Mesendoderm (in vitro differentiated cells): ENCODE data around the gene KLRC2.
"Not testable (repeated sequence)": the region's sequence is repeated elsewhere in the genome, so short reads cannot be mapped to it uniquely, and the experiment has no call there.

ENCODE experiments used
- DNase-seq: peaks from one replicate; pipeline ENCODE4 v3.0.0; 2013
- H2AK5ac ChIP-seq: 2 replicates; pipeline ENCODE4 v1.6.1; 2013; ENCODE audit warnings: low read length, inconsistent platforms
- H2BK120ac ChIP-seq: 2 replicates; pipeline ENCODE4 v1.6.1; 2013; ENCODE audit warnings: low read depth, mild to moderate bottlenecking, low read length, moderate library complexity, mixed read lengths
- H2BK15ac ChIP-seq: replicated peaks from 2 replicates; pipeline ENCODE4 v1.6.1; 2013; ENCODE audit warnings: low read depth, mild to moderate bottlenecking, moderate library complexity
- H2BK5ac ChIP-seq: 2 replicates; pipeline ENCODE4 v1.6.1; 2013; ENCODE audit warnings: low read length, inconsistent platforms
- H3K18ac ChIP-seq: 2 replicates; pipeline ENCODE4 v1.6.1; 2013; ENCODE audit warnings: mild to moderate bottlenecking, low read length, mixed read lengths
- H3K23ac ChIP-seq: one replicate; pipeline ENCODE4 v1.6.1; 2013; ENCODE audit warnings: low read length
- H3K27ac ChIP-seq: 2 replicates; pipeline ENCODE4 v1.5.1; 2013; ENCODE audit warnings: low read depth, mild to moderate bottlenecking, inconsistent platforms, low read length, moderate library complexity
- H3K27me3 ChIP-seq: 2 replicates; pipeline ENCODE4 v1.6.1; 2013; ENCODE audit warnings: low read length, control low read depth, mild to moderate bottlenecking, inconsistent platforms; ENCODE audit not compliant: insufficient read depth, poor library complexity
- H3K36me3 ChIP-seq: 2 replicates; pipeline ENCODE4 v1.6.1; 2013; ENCODE audit warnings: low read length, inconsistent platforms; ENCODE audit not compliant: control insufficient read depth, insufficient read depth
- H3K4ac ChIP-seq: one replicate; pipeline ENCODE4 v1.6.1; 2013; ENCODE audit warnings: low read depth, mild to moderate bottlenecking, low read length, moderate library complexity
- H3K4me1 ChIP-seq: 2 replicates; pipeline ENCODE4 v1.6.1; 2013; ENCODE audit warnings: low read depth, low read length, inconsistent platforms; ENCODE audit not compliant: control insufficient read depth
- H3K4me2 ChIP-seq: 2 replicates; pipeline ENCODE4 v1.6.1; 2013; ENCODE audit warnings: low read length
- H3K4me3 ChIP-seq: 2 replicates; pipeline ENCODE4 v1.5.1; 2013; ENCODE audit warnings: mild to moderate bottlenecking, low read length
- H3K56ac ChIP-seq: one replicate; pipeline ENCODE4 v1.6.1; 2013; ENCODE audit warnings: low read length
- H3K79me1 ChIP-seq: 2 replicates; pipeline ENCODE4 v1.6.1; 2013; ENCODE audit warnings: low read length, inconsistent platforms
- H3K79me2 ChIP-seq: 2 replicates; pipeline ENCODE4 v1.6.1; 2013; ENCODE audit warnings: mild to moderate bottlenecking, low read length; ENCODE audit not compliant: control insufficient read depth, insufficient read depth
- H3K9ac ChIP-seq: 2 replicates; pipeline ENCODE4 v1.6.1; 2013; ENCODE audit warnings: low read length, inconsistent platforms
- H4K5ac ChIP-seq: one replicate; pipeline ENCODE4 v1.6.1; 2013; ENCODE audit warnings: low read length
- H4K8ac ChIP-seq: one replicate; pipeline ENCODE4 v1.6.1; 2013; ENCODE audit warnings: low read depth, mild to moderate bottlenecking, control low read depth, low read length, moderate library complexity
- WGBS: extraction: QIAGEN DNeasy Blood & Tissue Kit; methylation state at CpG from one replicate; pipeline ENCODE4 v1.1.7; 2013; ENCODE audit warnings: low lambda C conversion rate, missing lambda C conversion rate; ENCODE audit not compliant: insufficient coverage; ENCODE audit errors: extremely low coverage; 5-methylcytosine and 5-hydroxymethylcytosine counted together

Gene KLRC2

DNA sequence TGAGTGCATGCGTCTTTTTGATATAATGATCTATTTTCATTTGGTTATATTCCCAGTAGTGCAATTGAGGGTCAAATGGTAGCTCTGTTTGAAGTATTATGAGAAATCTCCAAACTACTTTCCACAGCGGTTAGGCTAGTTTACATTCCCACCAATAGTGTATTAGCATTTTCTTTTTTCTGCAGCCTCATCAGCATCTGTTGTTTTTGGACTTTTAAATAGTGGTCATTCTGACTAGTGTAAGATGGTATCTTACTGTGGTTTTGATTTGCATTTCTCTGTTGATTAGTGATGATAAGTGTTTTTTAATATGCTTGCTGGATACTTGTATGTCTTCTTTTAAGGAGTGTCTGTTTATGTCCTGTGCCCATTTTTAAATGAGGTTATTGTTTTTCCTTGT lies 21.0 kb upstream of the KLRC2 start:
- H3K79me1 ChIP-seq, result no peaks in the 10 kb centered on the region
- no peak for DNase-seq
- no peaks in the 10 kb centered on the region for H3K4me1 ChIP-seq
- H3K18ac ChIP-seq, result no peak overlapping the region
- no CpG with 5 or more reads among the region's 2 CpGs for WGBS
- H3K23ac ChIP-seq, result no peak overlapping the region
- H3K4me2 ChIP-seq, result no peak overlapping the region
- no peak overlapping the region for H2BK15ac ChIP-seq
- no peak overlapping the region for H2BK120ac ChIP-seq
- no peak overlapping the region for H3K27ac ChIP-seq
- no peaks in the 10 kb centered on the region for H3K27me3 ChIP-seq
- no peak overlapping the region for H2AK5ac ChIP-seq
- no peak overlapping the region for H3K56ac ChIP-seq
- H3K4me3 ChIP-seq, result no peak overlapping the region
- H3K9ac ChIP-seq, result no peak overlapping the region
- no peaks in the 10 kb centered on the region for H3K36me3 ChIP-seq
- H3K4ac ChIP-seq, result no peak overlapping the region
- no peaks in the 10 kb centered on the region for H3K79me2 ChIP-seq
- no peak overlapping the region for H4K8ac ChIP-seq
- no peak overlapping the region for H2BK5ac ChIP-seq
- H4K5ac ChIP-seq, result no peak overlapping the region

DNA sequence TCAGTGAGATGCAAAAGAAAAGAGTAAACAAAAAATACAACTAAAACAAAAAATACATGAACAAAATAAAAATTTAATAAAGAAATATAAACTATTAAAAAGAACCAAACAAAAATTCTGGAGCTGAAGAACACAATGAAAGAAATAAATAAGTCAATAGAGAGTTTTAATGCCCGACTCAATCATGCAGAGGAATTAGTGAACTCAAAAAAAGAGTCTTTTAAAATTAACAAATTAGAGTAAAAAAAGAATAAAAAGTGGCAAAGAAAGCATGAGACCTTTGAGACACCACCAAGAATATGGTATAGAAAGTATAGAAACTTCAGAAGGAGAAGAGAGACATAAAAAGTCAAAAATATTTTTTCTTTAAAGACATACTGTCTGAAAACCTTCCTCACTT lies 20.0 kb upstream of the KLRC2 start:
- no peaks in the 10 kb centered on the region for H3K36me3 ChIP-seq
- no peaks in the 10 kb centered on the region for H3K79me2 ChIP-seq
- H3K23ac ChIP-seq, result no peak overlapping the region
- no peak overlapping the region for H3K9ac ChIP-seq
- no peak for DNase-seq
- no peak overlapping the region for H4K5ac ChIP-seq
- H3K18ac ChIP-seq, result no peak overlapping the region
- no peak overlapping the region for H2AK5ac ChIP-seq
- H2BK120ac ChIP-seq, result no peak overlapping the region
- no peaks in the 10 kb centered on the region for H3K27me3 ChIP-seq
- no peaks in the 10 kb centered on the region for H3K79me1 ChIP-seq
- no peak overlapping the region for H3K27ac ChIP-seq
- H3K56ac ChIP-seq, result no peak overlapping the region
- no peak overlapping the region for H3K4me2 ChIP-seq
- no peak overlapping the region for H4K8ac ChIP-seq
- no peak overlapping the region for H3K4me3 ChIP-seq
- no peaks in the 10 kb centered on the region for H3K4me1 ChIP-seq
- H2BK5ac ChIP-seq, result no peak overlapping the region
- WGBS, result no CpG with 5 or more reads among the region's 1 CpG
- no peak overlapping the region for H2BK15ac ChIP-seq
- no peak overlapping the region for H3K4ac ChIP-seq

DNA sequence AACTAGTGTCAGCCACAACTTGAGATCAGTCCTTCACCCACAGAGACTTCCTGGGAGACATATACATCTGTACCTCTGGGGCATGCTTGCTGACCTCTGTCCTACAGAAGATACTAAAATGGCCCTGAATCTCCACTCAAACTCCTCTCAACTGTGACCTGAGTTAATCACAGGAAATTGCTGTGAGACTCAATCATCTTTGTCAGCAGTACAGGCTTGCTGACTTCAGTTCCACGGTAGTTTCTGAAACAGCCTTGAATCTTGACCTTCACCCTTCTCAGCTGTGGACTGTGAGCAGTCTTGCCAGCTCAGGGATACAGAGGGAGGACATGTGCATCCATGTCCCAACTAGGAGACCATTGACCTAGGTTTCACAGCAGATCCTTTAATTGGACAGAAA lies 18.7 kb upstream of the KLRC2 start:
- Histone ChIP-seq H3K18ac (no peak overlapping the region), H3K79me2 (no peaks in the 10 kb centered on the region), H2BK15ac (no peak overlapping the region), H3K4me2 (no peak overlapping the region), H2BK5ac (no peak overlapping the region), H3K36me3 (no peaks in the 10 kb centered on the region), H3K4me3 (no peak overlapping the region), H3K4me1 (no peaks in the 10 kb centered on the region), H4K8ac (no peak overlapping the region), H3K27me3 (no peaks in the 10 kb centered on the region), H4K5ac (no peak overlapping the region), H2AK5ac (no peak overlapping the region), H3K4ac (no peak overlapping the region), H2BK120ac (no peak overlapping the region), H3K23ac (no peak overlapping the region), H3K9ac (no peak overlapping the region), H3K27ac (no peak overlapping the region), H3K79me1 (no peaks in the 10 kb centered on the region), H3K56ac (no peak overlapping the region)
- no CpG with 5 or more reads among the region's 1 CpG for WGBS
- no peak for DNase-seq

DNA sequence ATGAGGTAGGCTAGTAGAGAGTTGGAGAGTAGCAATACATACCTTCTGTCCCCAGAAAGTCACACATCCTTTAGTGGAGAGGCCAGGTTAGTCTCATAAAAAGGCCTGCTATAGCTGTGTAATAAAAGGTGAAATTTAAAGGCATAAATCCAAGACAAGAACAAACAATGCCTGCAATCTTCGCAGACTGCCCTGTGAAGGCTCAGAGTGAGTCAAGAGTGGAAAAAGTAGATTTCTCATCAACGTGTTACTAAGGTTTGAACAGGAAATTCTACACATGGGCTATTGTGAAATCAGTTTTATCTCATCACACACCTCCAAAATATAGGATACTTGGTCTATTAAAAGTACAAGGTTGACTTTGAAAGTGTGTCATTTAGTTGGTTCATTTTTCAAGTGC lies 17.3 kb upstream of the KLRC2 start, which contains the start of gene KLRC1:
TSS of gene KLRC1 (minus strand) at position 222 of the 400 bp plus-strand sequence. CDS start 2,221 bp downstream, outside the sequence.
- H3K79me1 ChIP-seq, result no peaks in the 10 kb centered on the region
- no peak for DNase-seq
- no peak within 1 kb of the TSS for H3K4me3 ChIP-seq
- H3K56ac ChIP-seq, result no peak within 1 kb of the TSS
- H3K4me2 ChIP-seq, result no peak within 1 kb of the TSS
- no peak within 1 kb of the TSS for H2BK15ac ChIP-seq
- H4K8ac ChIP-seq, result no peak within 1 kb of the TSS
- no CpG with 5 or more reads among the region's 2 CpGs for WGBS
- H3K36me3 ChIP-seq, result no peaks in the 10 kb centered on the region
- H2BK5ac ChIP-seq, result no peak within 1 kb of the TSS
- no peak within 1 kb of the TSS for H3K18ac ChIP-seq
- H4K5ac ChIP-seq, result no peak within 1 kb of the TSS
- H3K4ac ChIP-seq, result no peak within 1 kb of the TSS
- no peak within 1 kb of the TSS for H2AK5ac ChIP-seq
- H3K4me1 ChIP-seq, result no peaks in the 10 kb centered on the region
- no peak within 1 kb of the TSS for H3K9ac ChIP-seq
- H3K79me2 ChIP-seq, result no peaks in the 10 kb centered on the region
- H3K23ac ChIP-seq, result no peak within 1 kb of the TSS
- H3K27me3 ChIP-seq, result no peaks in the 10 kb centered on the region
- H3K27ac ChIP-seq, result no peak within 1 kb of the TSS
- H2BK120ac ChIP-seq, result no peak within 1 kb of the TSS

DNA sequence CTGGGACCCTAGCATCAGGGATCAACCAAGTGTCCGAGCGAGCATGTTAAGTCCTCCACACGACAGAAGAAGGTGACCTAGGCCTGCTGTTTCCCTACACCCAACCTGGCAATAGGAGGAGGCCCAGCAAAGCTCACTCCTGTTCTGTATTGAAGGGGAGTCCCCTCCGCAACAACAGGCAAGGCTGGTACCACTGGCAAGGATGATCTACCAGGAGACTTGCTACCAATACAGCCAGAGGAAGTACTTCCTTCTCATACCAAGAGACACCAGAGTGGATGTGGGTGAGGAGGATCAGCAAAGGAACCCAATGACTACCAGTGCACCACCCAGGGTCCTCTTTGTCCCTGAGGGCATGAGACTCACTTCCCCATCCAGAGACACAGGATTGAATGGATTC lies 12.4 kb upstream of the KLRC2 start:
- Histone ChIP-seq H3K4me3 (no peak overlapping the region), H2BK5ac (no peak overlapping the region), H4K5ac (no peak overlapping the region), H3K4ac (no peak overlapping the region), H3K23ac (no peak overlapping the region), H2BK15ac (no peak overlapping the region), H3K4me2 (no peak overlapping the region), H3K56ac (no peak overlapping the region), H3K4me1 (no peaks in the 10 kb centered on the region), H3K79me2 (no peaks in the 10 kb centered on the region), H2AK5ac (no peak overlapping the region), H3K27ac (no peak overlapping the region), H2BK120ac (no peak overlapping the region), H3K18ac (no peak overlapping the region), H3K36me3 (no peaks in the 10 kb centered on the region), H3K9ac (no peak overlapping the region), H3K79me1 (no peaks in the 10 kb centered on the region), H3K27me3 (no peaks in the 10 kb centered on the region), H4K8ac (no peak overlapping the region)
- no CpG with 5 or more reads among the region's 4 CpGs for whole genome bisulfite sequencing
- no peak for DNase-seq

DNA sequence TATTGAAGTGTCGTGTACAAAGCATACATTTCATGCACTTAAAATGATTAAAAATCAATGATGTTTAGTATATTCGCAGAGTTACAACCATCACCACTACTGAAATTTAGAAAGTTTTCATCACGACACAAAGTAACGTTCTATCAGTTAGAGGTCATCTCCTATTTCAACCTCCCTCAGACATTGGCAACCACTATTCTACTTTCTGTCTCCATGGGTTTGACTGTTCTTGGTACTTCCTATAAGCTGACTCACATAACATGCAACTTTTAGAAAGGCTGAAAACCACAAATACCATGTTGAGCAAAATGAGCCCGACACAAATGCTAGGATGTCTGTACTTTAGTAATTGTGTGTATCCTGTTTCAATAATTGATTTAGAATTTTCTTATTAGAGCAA lies 10.2 kb upstream of the KLRC2 start:
- not testable (repeated sequence) for H3K4ac ChIP-seq, H3K27me3 ChIP-seq, DNase-seq, H2BK5ac ChIP-seq, H2BK15ac ChIP-seq, H3K4me1 ChIP-seq, H3K79me1 ChIP-seq, H3K23ac ChIP-seq, H4K8ac ChIP-seq, H3K36me3 ChIP-seq, H3K79me2 ChIP-seq, H2AK5ac ChIP-seq, H2BK120ac ChIP-seq, H3K18ac ChIP-seq, H3K4me3 ChIP-seq, H3K27ac ChIP-seq, H3K9ac ChIP-seq, H3K4me2 ChIP-seq, H4K5ac ChIP-seq, H3K56ac ChIP-seq
- no CpG with 5 or more reads among the region's 5 CpGs for WGBS
